Astrocyte of the spinal cord (primary cell): ENCODE data around the gene ROR2.
A peak's percentile ranks its signal among the peaks of the same experiment; 100 is the strongest.

ENCODE experiments used
- DNase-seq: peaks from one replicate; pipeline ENCODE4 v3.0.0; 2011; ENCODE audit warnings: low read depth, low spot score
- H3K4me3 ChIP-seq: 2 replicates; pipeline ENCODE4 v1.5.1; 2011; ENCODE audit warnings: low read depth, mild to moderate bottlenecking, low read length, moderate library complexity
- CTCF ChIP-seq: IDR thresholded peaks from 2 replicates; pipeline ENCODE4 v1.5.1; 2012; ENCODE audit warnings: low read depth, mild to moderate bottlenecking, low read length, inconsistent platforms
- in situ Hi-C: cut with HindIII; loops from 2 replicates; pipeline ENCODE4 v1.10.0; 2017; ENCODE audit warnings: low sequenced_read_pairs

The ROR2 gene

DNA sequence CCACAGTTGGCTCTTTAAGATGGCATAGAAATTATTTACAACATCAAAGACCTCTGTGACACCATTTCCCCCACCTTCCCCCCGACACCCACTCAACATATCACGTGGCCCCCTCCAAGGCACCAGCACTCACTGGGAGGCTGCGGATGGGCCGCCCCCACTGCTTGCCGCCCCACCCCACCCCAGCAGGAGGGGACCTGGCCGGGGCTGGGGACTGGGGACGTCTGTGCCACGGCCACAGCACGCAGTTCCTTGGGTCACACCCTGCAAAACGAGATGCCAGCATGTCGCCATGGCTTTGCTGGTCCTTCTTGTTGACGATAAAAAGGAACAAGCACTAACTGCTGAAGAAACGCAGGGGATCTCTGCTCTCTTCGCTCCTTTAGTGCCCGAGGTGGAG is 269.0 kb downstream of the ROR2 start:
- in situ Hi-C loops, result no loop called here
- no peak for TF ChIP-seq CTCF
- no peak for DNase-seq
- no peak overlapping the region for H3K4me3 ChIP-seq

DNA sequence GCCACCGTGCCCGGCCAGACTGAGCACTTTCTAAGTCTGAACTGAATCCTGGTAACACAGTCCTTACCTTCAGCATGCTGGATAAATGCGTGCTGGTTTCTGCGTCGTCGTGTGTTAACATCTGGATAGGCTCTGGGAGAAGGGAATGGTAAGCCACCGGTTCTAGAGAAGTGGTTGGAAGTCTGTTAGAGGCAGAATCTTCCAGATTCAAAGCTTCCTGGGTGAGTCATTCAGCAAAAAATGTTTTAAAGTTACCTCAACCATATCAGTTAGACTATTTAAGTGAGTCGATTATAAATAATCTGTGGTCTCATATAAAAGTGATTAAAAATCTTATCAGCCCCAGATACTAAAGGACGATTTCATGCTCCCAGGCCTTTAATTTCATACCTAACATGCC is 269.9 kb downstream of the ROR2 start:
- no peak for TF ChIP-seq CTCF
- DNase-seq, result no peak
- H3K4me3 ChIP-seq, result no peak overlapping the region
- in situ Hi-C loops, result no loop called here

- no peak for TF ChIP-seq CTCF
- in situ Hi-C loops, result no loop called here
- no peak for DNase-seq
- no peak overlapping the region for H3K4me3 ChIP-seq
Observed at GRCh38 chr9:91678807-91679580, 271.0 kb downstream of the ROR2 start.

- no peak overlapping the region for H3K4me3 ChIP-seq
- DNase-seq, result no peak
- no peak for TF ChIP-seq CTCF
- in situ Hi-C loops, result no loop called here
Observed at GRCh38 chr9:91677822-91678436, 272.1 kb downstream of the ROR2 start.

DNA sequence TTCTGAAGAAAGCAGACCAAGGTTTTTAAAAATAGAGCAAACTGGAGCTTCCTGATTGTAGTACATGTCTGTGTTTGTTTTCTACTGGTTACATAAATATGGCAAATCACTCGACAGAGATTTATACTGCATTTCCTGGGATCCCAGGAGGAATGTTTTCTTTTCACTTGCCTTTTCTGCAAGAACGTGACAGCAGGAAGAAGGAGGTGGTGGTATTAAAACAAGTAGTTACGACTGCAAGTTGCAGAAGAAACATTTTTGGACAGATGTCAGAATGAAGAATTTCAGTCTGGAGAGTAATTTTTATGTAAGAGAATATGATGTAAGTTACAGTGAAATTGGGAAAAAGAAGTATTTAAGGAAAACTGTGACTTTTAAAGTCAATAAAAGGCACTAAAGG is 272.7 kb downstream of the ROR2 start:
- H3K4me3 ChIP-seq, result no peak overlapping the region
- DNase-seq, result peak; percentile 15
- in situ Hi-C loops, result no loop called here
- no peak for TF ChIP-seq CTCF

GRCh38 chr9:91676046-91676445 is 274.0 kb downstream of the ROR2 start:
- in situ Hi-C loops, result no loop called here
- H3K4me3 ChIP-seq, result no peak overlapping the region
- TF ChIP-seq CTCF, result peak; percentile 10
- no peak for DNase-seq
